Urinary bladder (tissue), 4 donors: Measurements from ENCODE around the gene CHM. TPM values are rescaled to one million over a fixed set of nuclear protein-coding genes. Genes with fewer than 3 reads are reported as not detected.
"Not testable (repeated sequence)": the region's sequence is repeated elsewhere in the genome, so short reads cannot be mapped to it uniquely, and the experiment has no call there.

Source experiments
- DNase-seq: peaks from one replicate; pipeline ENCODE4 v3.0.0-alpha.2; 2015; ENCODE audit errors: extremely low spot score
- H3K27ac ChIP-seq: one replicate; pipeline ENCODE4 v1.5.1; 2013; ENCODE audit warnings: low read depth, mild to moderate bottlenecking, moderate library complexity
- H3K36me3 ChIP-seq: one replicate; pipeline ENCODE4 v1.6.1; 2013; ENCODE audit warnings: mild to moderate bottlenecking, moderate library complexity; ENCODE audit not compliant: insufficient read depth
- H3K4me1 ChIP-seq: one replicate; pipeline ENCODE4 v1.6.1; 2013; ENCODE audit warnings: mild to moderate bottlenecking, moderate library complexity; ENCODE audit not compliant: insufficient read depth
- H3K4me3 ChIP-seq: one replicate; pipeline ENCODE4 v1.5.1; 2013; ENCODE audit warnings: low read depth, low read length
- WGBS: extraction: QIAGEN DNeasy Blood & Tissue Kit; methylation state at CpG from one replicate; pipeline ENCODE4 v1.1.7; 2013; 5-methylcytosine and 5-hydroxymethylcytosine counted together
- polyA plus RNA-seq: library from polyadenylated mRNA; stranded (reverse); fragments of 200-250 nt; gene quantifications from one replicate; pipeline ENCODE4 v1.2.3, GENCODE V29; 2013
- total RNA-seq: library from RNA; depleted of rRNA; stranded (reverse); fragments of >200 nt; gene quantifications from one replicate; pipeline ENCODE4 v1.2.3, GENCODE V29; 2014
- donor health status: healthy with polysubstance abuse.
- donor health status: healthy.

CHM gene
- total and polyA plus RNA-seq, 2 donors = 12.2 to 49.3 TPM

DNA sequence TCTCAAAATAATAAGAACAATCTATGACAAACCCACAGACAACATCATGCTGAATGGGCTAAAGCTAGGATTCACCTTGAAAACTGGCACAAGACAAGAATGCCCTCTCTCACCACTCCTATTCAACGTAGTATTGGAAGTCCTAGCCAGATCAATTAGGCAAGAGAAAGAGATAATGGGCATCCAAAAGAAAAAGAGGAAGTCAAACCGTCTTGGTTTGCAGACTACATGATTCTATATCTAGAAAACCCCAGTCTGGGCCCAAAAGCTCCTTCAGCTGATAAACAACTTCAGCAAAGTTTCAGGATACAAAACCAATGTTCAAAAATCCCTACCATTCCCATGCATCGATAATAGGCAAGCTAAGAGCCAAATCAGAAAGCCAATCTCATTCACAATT, 59.0 kb downstream of the CHM start:
- no peaks in the 10 kb centered on the region for H3K4me1 ChIP-seq
- WGBS = 90% methylated on average over 3 of the region's 3 CpGs

DNA sequence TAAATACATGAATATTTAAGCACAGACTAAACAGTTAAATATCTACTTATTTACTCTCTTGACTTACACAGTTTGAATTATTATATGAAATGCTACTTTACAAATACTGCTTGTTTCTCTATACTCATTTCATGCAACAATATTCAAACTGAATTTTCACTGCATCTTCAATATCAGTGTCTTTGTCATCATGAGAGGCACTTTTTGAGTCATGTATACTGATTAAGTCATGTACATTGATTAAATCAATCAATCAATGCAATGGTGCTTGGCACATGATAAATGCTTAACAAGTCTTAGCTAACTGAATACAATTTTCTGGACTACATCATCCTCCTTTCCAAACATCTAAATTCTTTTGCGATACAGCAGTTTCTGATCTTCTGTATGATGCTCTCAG, 67.1 kb downstream of the CHM start:
- WGBS = 98% methylated on average over 1 of the region's 1 CpG
- no peak for DNase-seq
- peaks cover 2% of the 10 kb centered on the region for H3K36me3 ChIP-seq
- H3K27ac ChIP-seq = no peak overlapping the region
- H3K4me3 ChIP-seq = no peak overlapping the region
- H3K4me1 ChIP-seq = no peaks in the 10 kb centered on the region

More for the DNA sequence above, 59.0 kb downstream of the CHM start:
- no peak overlapping the region for H3K4me3 ChIP-seq
- no peaks in the 10 kb centered on the region for H3K36me3 ChIP-seq
- H3K27ac ChIP-seq = no peak overlapping the region
- DNase-seq = no peak

DNA sequence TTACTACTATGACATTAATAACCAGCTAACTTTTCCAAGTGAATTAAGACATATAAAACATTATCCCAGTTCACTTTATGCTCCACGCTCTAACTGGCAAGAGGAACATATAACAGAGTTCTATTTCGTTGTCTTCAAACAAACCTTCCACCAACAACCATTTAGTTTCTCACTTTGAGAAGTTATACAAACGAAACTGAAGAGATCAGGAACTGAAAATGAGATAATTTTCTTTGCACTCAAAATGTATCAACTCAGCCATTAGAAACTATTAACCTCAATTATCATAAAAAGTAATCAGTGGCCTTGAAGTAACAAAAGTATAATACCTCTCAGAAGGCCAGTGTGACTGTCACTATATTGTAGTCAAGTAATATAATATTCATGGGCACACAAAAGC, 70.1 kb downstream of the CHM start:
- Histone ChIP-seq H3K27ac (no peak overlapping the region), H3K4me1 (no peaks in the 10 kb centered on the region), H3K36me3 (peaks cover 2% of the 10 kb centered on the region), H3K4me3 (no peak overlapping the region)
- 56% methylated on average over 3 of the region's 3 CpGs for WGBS
- no peak for DNase-seq

DNA sequence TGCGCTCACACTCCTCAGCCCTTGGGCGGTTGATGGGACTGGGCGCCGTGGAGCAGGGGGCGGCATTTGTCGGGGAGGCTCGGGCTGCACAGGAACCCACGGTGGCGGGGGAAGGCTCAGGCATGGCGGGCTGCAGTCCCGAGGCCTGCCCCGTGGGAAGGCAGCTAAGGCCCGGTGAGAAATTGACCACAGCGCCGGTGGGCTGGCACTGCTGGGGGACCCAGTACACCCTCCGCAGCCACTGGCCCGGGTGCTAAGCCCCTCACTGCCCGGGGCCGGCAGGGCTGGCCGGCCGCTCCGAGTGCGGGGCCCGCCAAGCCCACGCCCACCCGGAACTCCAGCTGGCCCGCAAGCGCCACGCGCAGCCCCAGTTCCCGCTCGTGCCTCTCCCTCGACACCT, 75.0 kb downstream of the CHM start:
- 99% methylated on average over 28 of the region's 33 CpGs for WGBS
- DNase-seq, H3K27ac ChIP-seq, H3K36me3 ChIP-seq, H3K4me3 ChIP-seq, H3K4me1 ChIP-seq: not testable (repeated sequence)

DNA sequence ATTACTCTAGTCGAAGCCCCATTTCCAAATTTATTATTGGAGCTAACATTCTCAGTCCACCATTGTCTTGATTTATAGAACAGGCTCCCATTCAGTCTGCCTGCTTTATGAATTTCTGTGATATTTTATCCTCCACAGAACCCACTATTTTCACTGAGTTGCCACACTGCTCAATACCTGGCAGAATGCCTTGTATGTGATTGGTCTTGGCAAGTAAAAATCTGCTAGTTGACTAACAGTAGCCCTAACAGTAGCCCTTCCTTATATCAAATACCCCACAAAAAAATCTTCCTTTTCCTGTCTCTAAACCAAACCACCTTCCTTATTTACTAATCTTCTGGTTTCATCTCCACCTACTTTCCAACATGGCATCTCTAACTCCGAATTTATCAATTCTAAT, 82.6 kb downstream of the CHM start:
- Histone ChIP-seq H3K36me3 (no peaks in the 10 kb centered on the region), H3K4me3 (no peak overlapping the region), H3K27ac (no peak overlapping the region), H3K4me1 (no peaks in the 10 kb centered on the region)
- 94% methylated on average over 2 of the region's 2 CpGs for WGBS
- no peak for DNase-seq

DNA sequence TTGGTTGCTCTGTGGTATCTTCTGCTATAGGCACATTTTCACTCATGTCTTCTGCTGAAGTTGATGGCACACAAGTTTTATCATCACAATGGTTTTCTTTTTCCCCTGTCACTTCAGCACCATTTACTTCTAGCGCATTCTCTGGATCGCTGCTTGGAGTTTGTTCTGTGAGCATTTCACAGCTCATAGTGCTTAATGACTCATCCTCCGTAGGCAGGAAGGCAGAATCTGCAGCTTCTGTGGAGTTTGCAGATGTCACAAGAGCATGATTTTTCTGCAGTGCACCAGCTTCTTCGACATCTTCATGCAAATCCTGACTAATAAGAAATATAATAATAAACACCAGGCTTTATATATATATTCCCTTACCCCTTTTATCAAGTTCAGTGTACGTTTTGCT, 83.6 kb downstream of the CHM start:
- Histone ChIP-seq H3K4me1 (no peaks in the 10 kb centered on the region), H3K4me3 (no peak overlapping the region), H3K36me3 (no peaks in the 10 kb centered on the region), H3K27ac (no peak overlapping the region)
- no peak for DNase-seq
- WGBS = 41% methylated on average over 5 of the region's 5 CpGs

DNA sequence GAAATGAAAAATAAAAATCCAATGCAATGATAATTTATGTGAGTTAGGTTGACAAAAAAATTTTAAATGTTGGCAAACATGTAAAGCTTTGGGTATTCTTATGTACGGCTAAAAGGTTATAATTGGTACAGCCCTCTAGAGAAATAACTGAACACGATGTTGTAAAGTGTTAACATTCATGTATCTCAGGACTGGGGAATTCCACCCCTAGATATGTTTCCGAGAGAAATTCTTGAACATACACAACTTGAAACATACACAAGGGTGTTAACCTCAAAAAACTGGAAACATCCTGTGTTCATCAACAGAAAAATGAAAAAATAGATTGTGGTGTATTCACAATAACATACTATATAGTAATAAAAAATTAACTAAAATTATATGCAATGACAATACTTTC, 91.8 kb downstream of the CHM start:
- 96% methylated on average over 3 of the region's 3 CpGs for WGBS

DNA sequence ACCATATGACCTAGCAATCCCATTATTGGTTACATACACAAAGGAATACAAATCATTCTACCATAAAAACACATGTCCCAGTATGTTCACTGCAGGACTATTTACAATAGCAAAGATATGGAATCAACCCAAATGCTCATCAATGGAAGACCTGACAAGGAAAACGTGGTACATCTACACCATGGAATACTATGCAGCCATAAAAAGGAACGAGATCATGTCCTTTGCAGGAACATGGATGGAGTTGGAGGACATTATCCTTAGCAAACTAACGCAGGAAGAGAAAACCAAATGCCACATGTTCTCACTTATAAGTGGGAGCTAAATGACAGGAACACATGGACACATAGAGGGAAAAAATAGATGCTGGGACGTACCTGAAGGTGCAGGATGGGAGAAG, 102.6 kb downstream of the CHM start:
- DNase-seq, H3K27ac ChIP-seq, H3K36me3 ChIP-seq, H3K4me3 ChIP-seq, H3K4me1 ChIP-seq: not testable (repeated sequence)
- WGBS = 97% methylated on average over 4 of the region's 4 CpGs

More for the DNA sequence above, 91.8 kb downstream of the CHM start:
- no peaks in the 10 kb centered on the region for H3K4me1 ChIP-seq
- no peak overlapping the region for H3K27ac ChIP-seq
- no peak for DNase-seq
- no peaks in the 10 kb centered on the region for H3K36me3 ChIP-seq
- H3K4me3 ChIP-seq = no peak overlapping the region

DNA sequence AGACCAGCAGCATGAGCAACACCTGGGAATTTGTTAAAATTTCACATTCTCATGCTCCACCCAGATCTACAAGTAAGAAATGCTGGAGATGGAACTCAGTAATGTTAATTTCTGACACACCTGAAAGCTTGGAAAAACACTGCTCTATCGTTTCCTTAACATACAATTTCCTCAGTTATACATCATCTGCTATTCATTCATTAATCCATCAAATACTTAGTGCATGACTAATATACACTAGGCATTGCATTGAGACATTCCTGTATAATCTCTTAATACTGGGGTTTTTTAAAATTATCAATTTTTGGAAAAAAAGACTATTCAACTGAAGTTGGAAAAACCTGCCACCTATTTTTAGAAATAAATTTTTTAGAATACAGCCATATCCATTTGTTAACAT, 106.1 kb downstream of the CHM start:
- 86% methylated on average over 1 of the region's 1 CpG for WGBS

DNA sequence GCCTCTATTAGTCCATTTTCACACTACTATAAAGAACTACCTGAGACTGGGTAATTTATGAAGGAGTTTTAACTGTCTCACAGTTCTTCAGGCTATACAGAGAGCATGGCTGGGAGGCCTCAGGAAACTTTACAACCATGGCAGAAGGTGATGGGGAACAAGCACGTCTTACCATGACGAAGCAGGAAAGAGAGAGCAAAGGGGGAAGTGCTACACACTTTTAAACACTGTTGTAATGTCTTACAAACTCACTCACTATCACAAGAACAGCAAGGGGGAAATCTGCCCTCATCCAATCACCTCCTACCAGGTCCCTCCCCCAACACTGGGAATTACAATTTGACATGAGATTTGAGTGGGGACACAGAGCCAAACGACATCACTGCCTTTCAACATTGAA, 107.4 kb downstream of the CHM start:
- not testable (repeated sequence) for H3K4me3 ChIP-seq, H3K27ac ChIP-seq, H3K36me3 ChIP-seq, H3K4me1 ChIP-seq, DNase-seq
- WGBS = 81% methylated on average over 3 of the region's 3 CpGs

More for the DNA sequence above, 106.1 kb downstream of the CHM start:
- no peaks in the 10 kb centered on the region for H3K36me3 ChIP-seq
- H3K4me1 ChIP-seq = no peaks in the 10 kb centered on the region
- no peak for DNase-seq
- no peak overlapping the region for H3K27ac ChIP-seq
- H3K4me3 ChIP-seq = no peak overlapping the region

DNA sequence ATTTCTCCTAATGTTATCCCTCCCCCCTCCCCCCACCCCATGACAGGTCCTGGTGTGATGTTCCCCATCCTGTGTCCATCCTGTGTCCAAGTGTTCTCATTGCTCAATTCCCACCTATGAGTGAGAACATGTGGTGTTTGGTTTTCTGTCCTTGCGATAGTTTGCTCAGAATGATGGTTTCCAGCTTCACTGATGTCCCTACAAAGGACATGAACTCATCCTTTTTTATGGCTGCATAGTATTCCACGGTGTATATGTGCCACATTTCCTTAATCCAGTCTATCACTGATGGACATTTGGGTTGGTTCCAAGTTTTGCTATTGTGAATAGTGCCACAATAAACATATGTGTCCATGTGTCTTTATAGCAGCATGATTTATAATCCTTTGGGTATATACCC, 113.0 kb downstream of the CHM start:
- not testable (repeated sequence) for H3K36me3 ChIP-seq, DNase-seq, H3K4me3 ChIP-seq, H3K27ac ChIP-seq, H3K4me1 ChIP-seq
- WGBS = 96% methylated on average over 2 of the region's 2 CpGs

DNA sequence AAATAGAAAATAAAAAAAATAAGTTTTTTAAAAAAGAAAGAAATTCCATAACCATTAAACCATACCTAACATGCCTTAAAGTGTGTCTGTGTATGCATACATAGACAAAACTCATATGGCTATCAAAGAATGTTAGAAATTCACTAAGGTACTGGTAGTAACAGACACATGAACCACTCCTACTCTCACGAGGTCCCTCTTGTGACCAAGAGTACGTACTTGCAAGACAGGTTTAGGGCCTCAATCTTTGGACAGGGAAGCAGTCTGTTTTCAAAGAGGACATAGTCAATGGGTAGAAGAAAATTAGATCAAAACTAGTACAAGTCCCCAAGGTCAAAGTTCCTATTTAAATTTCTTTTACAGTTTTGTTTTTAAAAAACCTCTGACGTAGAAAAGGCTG, 117.3 kb downstream of the CHM start:
- WGBS = 86% methylated on average over 3 of the region's 3 CpGs

DNA sequence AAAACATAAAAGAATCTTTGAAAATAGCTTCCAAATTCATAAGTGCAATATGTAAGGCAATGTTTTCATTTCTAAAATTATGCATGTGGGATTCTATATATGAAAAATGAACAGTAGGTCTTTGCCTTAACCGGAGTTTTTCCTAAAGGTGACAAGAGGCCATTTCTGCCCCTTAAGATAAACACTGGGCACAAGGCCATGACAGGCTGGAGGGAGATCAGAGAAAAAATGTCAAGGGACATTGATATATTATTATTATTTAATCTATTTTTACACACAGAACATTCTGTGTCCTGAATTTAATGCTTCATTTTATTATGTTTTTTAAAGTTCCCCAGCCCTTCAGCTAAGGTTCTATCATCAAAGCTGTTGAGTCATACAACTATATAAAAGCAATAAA, 118.8 kb downstream of the CHM start:
- no peak overlapping the region for H3K27ac ChIP-seq
- no peak for DNase-seq
- H3K36me3 ChIP-seq = no peaks in the 10 kb centered on the region
- WGBS = 51% methylated on average over 1 of the region's 1 CpG
- no peak overlapping the region for H3K4me3 ChIP-seq
- H3K4me1 ChIP-seq = no peaks in the 10 kb centered on the region

More for the DNA sequence above, 117.3 kb downstream of the CHM start:
- no peak overlapping the region for H3K4me3 ChIP-seq
- no peak overlapping the region for H3K27ac ChIP-seq
- H3K4me1 ChIP-seq = no peaks in the 10 kb centered on the region
- DNase-seq = no peak
- H3K36me3 ChIP-seq = no peaks in the 10 kb centered on the region

DNA sequence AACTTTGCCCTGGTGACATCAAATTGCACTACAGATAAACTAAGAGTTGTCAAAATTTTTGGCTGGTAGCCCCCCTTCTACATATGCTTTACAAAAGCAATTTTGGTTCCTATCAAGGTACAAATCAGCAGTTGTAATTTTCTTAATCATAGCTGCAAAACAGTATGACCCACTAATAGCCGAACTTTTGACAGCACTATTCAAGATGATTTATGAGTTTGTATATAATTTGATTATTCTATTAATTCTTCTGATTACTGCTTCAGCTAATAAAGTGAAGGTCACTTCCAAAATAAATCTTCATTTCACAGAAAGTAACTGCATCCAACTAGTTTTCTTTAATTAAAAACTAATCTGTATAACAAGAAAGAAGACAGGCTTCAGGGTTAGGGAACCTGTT, 119.6 kb downstream of the CHM start:
- DNase-seq = no peak
- Histone ChIP-seq H3K27ac (no peak overlapping the region), H3K4me3 (no peak overlapping the region), H3K36me3 (no peaks in the 10 kb centered on the region), H3K4me1 (no peaks in the 10 kb centered on the region)
- WGBS = 35% methylated on average over 1 of the region's 1 CpG

DNA sequence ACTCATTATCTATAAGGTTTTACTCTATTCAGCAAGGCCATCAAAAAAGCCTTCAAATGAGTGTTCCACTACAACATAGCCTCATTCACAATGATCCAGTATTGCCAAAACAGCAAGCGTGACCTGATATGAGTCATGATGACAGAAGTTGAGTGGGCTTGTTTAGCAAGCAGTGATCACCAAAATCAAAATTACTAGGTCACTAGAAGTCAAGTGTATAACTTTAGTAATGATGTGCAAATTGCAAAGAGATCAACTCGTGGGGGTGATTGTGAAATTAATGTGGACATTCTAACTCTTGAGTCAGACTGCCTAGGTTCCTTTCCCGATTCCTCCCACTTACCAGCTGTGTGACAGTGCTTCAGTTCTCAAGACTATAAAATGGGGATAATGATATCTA, 124.5 kb downstream of the CHM start:
- DNase-seq = no peak

More for the DNA sequence above, 124.5 kb downstream of the CHM start:
- Histone ChIP-seq H3K36me3 (no peaks in the 10 kb centered on the region), H3K4me1 (no peaks in the 10 kb centered on the region), H3K27ac (no peak overlapping the region), H3K4me3 (no peak overlapping the region)
- WGBS = 88% methylated on average over 3 of the region's 3 CpGs
